Stimulated activated CD4-positive, alpha-beta T cell treated with anti-CD3 and anti-CD28 coated beads, Interleukin-1b, Interleukin-23, amount 100 ng/mL, for 4 hours (primary cell): Measurements from ENCODE around the gene PRPF19.

ENCODE experiments used
- DNase-seq, 2 donors: peaks; one replicate each; pipeline ENCODE4 v3.0.0-alpha.2; 2020; ENCODE audit warnings: low read depth in 2 of 2

The PRPF19 gene

DNA sequence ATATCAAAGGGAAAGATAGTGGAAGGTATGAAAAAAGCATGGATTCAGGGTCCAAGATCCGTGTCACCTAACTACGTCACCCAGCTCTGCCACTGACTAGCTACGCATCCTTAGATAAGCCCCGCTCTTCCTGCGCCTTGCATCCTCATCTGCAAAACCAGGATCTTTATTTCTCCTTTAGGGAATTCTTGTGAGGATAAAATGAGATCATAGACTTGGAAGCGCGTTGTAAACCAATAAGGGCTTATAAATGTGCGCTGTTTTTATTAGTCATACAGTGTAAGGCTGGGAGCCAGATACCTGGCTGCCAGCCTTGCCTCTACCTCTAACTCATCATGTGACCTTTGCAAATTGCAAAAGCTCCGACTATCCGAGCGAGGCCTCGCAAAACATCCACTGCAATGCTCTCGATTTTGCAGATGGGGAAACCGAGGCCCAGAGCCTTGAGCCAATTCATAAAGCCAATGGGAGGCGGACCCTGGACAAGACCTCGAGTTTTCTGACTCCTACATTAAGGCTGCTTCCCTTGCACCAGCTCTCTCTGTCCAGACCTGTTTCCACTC, 753 bp downstream of the PRPF19 start:
- DNase-seq, result no peak

DNA sequence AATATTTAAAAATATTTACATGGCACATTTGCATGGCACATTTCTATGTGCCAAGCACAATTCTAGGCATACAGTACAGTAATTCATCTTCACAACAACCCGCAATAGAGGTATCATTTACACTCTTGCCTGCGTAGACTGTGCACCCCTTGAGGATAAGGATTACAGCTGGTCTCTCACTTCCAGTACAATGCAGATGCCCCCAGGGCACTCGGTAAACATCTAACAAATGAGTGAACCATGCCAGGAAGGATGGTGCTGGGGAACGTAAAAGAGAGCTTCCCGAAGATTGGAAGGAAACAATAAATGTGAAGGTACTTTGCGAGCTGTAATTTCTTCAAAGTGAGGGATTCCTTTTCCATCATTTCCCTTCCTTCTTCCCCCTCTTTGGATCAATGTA, 1.3 kb downstream of the PRPF19 start:
- no peak for DNase-seq

DNA sequence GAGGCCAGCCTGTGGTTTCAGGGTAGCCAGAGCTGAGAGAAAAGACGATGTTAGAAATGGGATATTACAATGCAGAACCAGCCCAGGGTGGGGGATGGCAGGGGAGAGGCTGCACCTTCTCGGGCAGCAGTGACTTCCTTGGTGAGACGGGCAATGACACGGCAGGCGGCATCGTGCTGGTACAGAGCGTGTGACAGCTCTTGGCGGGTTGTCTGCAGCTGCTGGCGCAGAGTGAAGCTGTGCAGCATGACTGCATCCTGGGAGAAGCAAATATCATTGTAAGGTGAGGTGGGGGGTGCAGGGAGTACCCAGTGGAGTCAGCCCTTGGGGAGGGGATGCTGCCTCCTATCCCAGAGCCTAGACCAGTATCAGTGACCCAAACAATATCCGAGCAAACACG, 3.8 kb downstream of the PRPF19 start:
- no peak for DNase-seq

DNA sequence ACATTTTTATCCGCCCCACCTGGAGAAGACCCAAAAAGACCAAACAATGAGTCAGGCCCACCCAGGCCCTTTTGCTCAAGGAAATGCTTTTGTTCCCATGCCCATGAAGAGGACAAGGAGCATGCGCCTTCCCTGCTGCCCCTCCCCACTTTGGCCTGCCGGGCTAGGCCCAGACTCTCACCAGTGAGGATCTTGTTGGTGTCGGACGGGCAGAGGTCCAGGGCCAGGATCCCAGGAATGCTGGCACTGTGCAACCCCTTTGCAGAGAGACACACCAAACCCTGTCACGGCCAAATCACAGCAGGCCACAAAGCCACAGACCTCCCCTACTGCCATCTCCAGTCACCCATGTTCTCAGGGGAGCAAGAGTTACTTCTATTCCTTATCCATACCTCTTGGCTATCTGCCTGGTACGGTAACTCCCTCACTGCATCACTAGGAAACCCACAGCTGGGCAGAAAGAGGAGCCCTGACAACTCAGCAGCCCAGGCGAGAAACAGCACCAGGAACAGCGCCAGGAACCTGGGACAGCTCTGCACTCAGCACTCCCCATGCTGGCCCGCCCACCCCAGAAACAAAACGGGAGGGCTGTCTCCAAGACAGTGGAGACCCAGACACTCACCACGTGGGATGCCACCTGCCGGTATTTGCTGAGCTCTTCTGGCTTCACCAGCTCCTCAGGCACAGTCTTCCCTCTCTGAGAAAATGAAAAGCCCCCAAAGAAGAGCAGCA, 5.5 kb downstream of the PRPF19 start:
- no peak for DNase-seq

DNA sequence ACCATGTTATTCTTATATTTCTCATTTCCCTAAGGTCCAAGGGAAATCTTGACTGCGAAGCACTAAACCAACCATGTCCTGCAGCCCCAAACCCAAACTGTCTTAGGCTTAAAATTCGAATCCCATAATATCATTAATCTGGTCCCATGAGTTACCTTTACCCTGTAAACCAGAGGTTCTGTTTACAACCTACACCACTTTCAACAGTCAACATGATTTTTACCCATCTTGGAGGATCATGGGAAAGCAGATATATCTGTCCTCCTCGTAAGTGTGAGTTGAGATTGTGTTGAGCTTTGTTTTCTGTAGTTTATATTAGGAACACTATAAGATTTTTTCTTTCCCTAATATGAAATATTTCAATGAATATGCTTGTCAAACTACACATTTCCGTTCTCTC, 6.4 kb downstream of the PRPF19 start:
- DNase-seq, result no peak

DNA sequence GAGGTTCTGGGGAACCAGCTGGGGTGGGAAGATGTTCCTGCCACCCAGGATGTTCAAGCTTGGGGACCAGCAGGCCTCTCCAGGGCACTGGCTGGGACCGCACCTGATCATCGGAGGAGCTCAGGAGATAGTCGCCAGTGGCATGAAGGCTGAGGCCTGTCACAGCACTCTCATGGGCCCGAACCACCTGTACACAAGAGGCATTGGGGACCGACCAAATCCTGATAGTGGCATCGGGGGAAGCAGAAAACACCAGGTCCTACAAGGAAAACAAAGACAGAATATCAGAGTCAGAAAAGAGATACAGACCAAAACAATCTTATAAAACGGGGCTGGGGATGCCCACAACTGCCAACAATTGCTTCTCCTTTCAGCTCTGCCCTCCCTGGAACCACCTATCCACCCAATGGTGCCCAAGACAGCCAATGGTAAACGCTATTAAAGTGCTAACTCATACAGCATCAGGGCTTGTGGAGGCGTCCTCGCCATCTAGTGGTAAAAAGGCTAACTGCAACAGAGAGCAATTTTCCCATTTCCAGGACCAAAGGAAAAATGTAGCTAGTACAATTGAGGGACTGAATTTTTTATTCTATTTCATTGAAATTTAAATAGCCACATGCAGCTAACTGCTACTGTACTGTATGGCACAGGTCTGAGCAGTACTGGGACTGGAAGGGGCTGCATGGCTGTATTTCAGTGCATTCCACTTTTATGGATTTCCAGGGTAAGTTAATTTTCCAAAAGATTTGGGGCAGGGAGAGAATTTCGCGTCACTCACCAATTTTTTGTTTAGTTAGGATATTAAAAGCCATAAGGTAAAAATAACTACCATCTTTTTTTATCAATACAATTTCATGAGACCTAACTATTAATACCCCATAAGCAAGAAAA, 7.1 kb downstream of the PRPF19 start:
- no peak for DNase-seq

DNA sequence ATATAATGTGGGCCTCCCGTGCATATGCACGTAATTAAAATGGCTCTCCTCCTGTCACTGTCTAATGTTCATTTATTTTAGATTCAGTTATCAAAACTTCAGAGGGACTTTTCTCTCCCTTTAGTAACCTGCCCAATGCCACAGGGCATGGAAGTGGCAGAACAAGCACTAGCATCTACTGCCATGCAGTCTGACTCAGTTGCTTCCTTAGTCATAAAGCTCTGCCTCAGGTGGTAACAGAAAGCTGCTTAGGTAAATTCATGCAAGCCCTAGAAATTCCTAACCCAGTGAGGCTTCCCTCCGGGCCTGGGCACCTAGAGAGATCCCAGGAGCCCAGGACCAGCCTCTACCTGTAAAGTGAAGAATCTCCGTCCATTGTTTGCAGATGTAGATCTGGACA, 8.9 kb downstream of the PRPF19 start:
- DNase-seq, result no peak

DNA sequence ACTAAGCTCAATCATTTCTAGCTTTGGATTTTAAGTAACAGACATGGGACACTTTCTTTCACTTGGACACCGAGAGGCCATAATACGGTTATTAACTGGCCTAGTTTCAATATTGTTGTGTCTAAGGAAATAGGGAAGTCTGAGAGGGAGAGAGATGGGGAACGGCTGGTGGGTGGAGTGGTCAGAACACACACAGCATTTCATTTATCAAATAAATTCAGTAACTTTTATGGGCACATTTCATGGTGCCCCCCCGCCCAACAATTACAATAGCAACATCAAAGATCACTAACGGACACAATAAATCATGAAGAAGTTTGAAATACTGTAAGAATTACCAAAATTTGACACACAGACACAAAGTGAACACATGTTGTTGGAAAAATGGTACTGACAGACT, 10.7 kb downstream of the PRPF19 start:
- DNase-seq, result no peak

DNA sequence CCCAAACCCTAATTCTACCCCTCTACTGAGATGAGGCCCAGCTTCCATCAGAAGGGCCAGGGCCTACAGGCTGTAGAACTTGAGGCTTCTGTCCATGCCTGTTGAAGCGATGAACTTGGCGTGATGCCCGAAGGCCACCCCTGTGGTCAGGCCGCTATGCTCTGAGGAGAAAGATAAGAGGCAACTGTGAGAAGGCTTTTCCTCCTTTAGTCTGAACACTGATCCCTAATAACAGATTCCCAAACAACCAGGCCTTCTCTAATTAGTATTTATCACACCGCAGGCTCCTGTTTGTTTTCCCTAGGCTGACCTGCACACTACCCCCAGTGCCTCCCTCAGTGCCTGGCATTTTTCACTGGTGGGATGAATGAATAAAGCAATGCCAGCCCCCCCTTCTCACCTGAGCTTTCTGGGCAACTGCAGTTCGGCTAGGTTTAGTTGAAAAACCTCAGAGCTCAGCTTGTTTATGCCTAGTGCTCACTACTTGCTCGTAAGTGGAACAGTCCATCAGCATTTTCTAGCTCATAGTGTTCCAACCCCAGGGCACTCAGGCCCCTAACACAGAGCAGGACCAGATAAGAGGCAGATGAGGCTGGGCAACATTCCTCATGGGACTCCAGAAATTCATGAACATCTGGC, 15.2 kb downstream of the PRPF19 start:
- DNase-seq, result no peak

DNA sequence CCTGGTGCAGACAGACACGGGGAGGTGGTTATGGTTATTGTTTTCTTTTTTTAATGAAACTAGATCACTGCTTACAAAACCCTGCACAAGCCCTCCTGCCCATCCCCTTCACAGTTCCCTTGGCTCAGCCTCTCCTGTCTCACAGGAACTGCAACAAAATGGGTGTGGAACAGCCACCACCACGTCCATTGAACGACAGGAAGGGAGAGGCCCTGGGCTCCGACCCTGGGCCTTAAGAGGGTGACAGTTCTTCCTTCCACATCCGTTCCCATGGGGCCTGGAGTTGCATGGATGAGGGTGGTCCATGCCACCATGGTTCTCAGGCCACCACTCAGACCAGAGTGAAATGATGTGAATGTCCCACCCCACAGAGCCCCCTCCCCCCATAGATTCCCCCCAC, 15.7 kb downstream of the PRPF19 start:
- no peak for DNase-seq

DNA sequence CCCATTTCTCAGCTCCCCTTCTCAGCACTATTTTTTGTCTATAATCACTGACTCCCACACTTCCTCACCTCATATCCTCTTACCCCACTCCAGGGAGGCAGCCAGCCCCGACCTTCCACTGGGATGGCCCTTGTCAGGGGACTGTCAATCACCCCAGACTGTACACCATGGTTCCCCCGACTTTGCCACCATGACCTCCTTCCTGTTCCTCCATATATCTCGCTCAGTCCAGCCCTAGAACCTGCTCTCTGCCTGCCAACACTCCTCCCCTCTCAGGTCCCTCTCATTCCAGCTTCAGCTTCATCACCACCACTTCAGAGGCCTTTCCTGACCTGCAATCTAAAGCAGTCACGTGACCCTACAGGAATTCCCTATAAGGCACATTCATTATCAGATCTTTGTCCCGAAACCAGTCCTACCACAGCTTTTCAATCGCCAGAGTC, 16.5 kb downstream of the PRPF19 start:
- DNase-seq, result no peak

DNA sequence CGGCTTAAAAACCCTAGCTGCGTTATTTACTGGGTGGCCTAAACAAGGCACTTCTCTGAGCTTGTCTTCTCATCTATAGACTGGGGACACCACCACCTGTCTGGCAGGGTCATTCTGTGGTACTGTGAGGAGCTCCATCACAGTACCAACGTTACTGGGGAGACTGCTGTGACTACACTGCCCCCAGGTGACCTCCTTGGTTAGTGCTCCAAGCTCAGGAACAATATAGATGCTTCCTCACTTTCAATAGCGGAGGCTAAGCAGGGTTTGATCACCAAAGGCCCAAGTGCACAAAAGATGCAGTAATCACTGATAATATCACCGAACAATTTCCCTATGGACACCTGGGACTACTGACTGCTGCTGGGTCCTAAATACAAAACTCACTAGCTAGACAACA, 18.8 kb downstream of the PRPF19 start:
- DNase-seq, result peak in 1 of 2 donors; percentile 16

DNA sequence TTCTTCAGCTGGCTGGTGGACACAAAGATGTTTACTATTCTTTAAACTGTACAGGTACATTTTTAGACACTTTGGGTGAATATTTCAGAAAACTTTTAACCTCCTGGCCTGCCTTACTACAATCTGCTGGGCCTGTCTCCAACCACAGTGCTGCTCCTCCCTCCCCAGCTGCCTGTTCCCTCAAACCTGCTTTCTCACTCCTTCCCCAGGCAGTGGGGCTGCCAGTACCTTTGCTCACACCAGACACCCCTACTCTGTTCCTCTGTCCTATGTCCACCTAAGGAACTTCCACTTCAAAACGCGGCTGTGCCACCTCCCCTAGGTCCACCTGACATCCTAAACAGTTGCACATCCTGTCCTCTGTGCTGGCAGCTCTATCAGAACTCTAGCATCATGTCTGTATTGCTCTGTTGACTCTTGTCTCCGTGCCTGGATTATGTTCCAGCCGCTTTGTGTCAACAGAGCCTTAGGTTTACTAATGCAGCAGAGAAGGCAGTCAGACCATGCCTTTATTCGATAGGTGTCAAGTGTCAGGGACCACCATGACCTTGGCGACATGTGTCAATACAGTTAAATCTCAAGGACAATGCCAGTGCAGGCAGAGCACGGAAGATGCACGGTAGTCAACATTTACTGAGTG, 25.6 kb downstream of the PRPF19 start:
- no peak for DNase-seq

DNA sequence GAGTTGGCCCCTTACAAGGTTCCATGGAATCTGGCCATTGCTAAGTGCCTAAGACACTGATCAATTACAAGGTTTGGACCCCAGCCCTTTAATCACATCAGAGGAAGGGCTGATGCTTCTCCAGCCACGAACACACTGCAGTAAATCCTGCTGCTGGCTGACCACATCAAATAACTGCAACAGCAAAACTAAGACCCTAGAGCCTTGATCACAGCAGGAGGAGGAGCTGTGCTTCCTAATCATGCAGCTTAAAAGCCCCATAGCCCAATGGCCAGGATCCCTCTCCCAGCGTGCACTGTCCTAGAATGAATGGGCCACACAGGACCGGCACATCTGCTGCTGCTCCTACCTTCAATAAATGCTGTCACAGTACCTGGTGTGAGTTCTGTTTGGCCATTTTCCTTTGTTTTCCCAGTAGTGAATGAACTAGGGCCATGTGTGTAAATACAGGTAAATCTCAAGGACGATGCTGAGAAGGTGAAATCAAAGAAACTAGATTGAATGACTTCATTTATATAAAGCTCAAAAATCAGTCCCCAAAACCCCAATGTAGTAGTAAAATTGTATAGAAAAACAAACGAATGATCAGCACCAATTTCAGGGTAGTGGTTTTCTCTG, 26.3 kb downstream of the PRPF19 start:
- no peak for DNase-seq

DNA sequence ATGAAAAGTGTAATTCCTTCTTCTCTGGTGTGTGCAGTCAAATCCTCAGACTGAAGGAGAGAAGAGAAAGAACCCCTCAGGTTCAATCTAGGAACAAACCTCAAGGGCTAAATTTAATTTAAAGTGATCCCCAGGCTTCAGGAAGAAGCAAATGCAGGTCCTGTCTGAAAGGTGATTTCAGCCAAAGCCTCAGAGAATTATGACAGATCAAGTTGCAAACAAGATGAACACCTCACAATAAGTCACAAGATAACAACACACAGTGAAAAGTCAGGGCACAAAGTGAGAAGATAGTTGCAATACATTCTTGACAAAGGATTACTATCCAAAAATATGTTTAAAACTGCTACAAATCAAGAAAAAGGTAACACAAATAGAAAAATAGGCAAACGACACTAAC, 27.3 kb downstream of the PRPF19 start:
- no peak for DNase-seq

DNA sequence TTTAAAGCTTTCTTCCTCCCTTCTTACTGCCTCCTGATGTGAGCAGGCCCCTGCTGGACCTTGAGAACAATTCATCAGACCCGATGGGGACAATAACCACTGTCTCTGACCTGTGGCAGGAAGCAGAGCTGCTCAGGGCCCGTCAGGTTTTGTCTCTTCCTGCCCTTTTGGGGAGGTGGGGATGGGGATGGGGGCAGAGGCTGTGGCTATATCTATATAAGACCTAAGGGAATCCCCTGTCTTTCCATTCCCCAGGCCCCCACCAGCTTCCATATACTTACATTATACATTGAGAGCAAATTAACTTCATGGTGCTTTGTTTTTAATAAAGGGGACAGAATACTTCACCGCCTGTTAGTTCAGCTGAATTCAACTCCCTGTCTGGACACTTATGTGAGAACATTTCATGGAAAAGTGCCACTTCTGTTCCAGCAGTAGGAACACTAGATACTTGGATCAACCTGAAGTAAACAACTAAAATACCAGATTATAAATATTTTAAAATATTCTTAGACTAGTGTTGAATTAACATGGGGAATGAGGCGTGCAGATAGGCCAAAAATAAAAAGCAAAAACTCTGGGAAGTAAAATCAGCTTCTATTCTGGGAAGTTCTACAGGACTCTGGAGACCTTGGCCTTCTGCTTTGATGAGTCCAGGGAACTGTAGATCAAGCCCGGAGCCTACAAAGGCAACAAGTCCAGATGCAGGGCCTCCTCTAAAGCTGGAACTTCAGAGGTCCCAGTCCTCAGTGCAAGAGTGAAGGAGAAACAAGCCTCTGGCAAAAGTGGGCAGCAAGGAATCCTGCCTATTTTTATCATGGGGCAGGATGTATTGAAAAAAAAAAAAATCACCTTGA, 27.9 kb downstream of the PRPF19 start:
- no peak for DNase-seq

DNA sequence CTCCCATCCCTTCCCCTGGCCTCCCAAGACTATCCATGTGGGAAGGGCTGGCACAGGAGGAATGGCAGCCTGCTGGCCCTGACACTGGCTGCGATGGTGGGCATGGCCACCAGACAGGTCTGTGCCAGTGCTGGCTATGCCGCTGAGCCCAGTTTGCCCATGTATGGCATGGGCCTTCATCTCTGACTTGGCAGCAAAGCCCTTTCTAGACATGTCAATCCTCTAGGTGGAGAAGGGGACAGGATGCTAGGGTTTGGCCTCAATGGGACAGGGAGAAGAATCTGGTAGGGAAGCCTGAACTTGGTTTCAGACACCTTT, 30.3 kb downstream of the PRPF19 start:
- DNase-seq, result no peak

DNA sequence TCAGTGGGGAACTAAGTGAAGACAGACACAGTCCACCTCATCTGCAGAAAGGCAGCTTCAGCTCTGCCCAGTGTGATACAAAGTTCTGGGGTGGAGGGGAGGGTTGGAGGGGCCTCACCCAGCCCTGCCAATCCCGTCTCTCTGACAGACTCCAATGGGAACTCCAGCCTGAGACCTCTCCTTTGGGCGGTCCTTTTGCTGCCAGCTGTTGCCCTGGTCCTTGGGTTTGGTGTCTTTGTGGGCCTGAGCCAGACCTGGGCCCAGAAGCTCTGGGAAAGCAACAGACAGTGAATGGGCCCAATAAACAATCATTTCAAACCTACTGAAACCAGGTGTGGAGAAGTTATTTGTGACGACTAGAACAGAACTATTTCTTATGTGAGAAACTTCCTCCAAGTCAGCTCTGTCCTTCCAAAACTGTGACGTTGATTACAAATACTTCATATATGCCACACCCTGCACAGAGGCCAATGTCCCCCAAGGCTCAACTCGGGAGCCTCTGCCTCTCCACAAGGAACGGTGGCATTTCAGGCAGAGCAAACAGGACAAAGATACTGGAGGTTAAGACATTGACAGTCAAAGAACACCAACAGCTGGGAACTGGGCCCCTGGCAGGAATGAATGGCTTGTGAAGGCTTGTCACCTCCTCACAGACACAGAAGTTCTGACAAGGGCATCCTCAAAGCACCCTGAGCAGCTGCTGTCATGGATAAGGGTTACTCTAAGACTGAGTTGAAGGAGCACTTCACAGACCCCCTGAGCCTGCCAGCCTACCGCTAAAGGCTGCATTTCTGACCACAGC, 30.8 kb downstream of the PRPF19 start:
- no peak for DNase-seq

DNA sequence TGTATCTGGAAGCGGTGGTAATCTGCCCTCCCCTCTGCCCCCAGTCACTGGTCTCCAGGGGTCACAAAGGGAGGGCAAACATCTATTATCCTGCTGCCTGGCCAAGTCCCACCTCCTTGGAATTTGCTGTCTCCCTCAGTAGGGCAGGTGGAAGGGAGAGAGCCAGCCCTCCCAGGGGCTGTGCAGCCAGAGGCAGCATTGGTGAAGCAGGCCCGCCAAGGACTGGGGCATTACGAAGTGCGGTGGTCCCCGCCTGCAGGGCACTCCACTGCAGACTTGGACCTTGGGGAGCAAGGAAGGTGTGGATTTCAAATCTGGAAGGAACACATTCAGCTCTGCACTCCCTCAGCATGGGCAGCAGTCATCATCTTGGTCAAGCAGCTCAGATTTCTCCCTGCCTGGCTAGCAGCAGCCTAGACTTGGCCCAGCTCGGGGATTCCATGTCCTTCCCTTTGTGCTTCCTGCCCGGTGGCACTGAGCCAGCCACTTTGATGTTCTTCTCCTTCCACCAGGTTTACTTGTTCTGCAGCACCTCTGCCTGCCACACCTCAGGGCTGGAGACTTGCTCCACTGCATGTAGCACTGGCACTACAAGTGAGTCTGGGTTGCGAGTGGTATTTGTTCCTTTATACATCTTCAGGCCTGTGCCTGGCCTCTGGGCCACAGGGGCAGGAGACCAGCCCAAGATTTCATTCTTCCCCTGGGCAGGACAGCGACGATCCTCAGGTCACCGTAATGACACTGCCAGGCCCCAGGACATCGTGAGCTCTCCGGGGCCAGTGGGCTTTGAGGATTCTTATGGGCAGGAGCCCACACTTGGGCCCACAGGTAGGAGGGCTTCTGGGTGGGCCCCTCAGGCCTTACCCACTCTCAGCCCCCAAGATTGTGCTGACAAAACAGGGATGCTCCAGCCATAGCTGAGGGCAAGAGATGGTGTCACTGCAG, 31.7 kb downstream of the PRPF19 start:
- no peak for DNase-seq
